Thyroid gland (tissue), 4 donors: ENCODE measurements around the gene ICE1.

Experiments used
- POLR2A ChIP-seq, 2 donors: fragments of 450-650 bp; IDR thresholded peaks; one replicate each; pipeline ENCODE4 v1.6.1; 2017; ENCODE audit warnings: antibody characterized with exemption in 2 of 2, mild to moderate bottlenecking in 2 of 2, moderate library complexity in 1 of 2
- TF ChIP-seq, protein P1 (sequence below), 6 experiments: fragments of 200-600 bp in 3 of 6; fragments of 450-650 bp in 3 of 6; sonication (generic) in 3 of 6; IDR thresholded peaks; one replicate each; pipeline ENCODE4 v1.5.1; 2016 to 2019; ENCODE audit warnings: antibody characterized with exemption in 6 of 6, mild to moderate bottlenecking in 2 of 6, inconsistent platforms in 1 of 6, moderate library complexity in 1 of 6

DNA sequence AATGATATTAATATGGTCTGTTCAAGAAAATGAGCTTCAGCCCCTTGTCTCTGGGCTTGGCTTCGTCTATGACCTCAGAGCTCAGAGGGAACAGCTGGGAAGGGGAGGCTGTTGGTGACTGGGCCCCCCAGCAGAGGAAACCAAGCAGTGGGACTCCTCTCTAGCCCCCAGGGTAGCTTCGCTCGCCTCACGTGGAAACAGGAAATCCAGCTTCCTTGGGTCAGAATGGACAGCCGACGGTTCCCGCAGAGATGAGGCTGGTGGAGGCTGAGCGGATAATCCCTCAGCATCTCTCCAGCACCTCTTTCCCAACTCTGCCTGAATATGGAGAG is 37.2 kb upstream of the ICE1 start:
- TF ChIP-seq, protein P1, sequence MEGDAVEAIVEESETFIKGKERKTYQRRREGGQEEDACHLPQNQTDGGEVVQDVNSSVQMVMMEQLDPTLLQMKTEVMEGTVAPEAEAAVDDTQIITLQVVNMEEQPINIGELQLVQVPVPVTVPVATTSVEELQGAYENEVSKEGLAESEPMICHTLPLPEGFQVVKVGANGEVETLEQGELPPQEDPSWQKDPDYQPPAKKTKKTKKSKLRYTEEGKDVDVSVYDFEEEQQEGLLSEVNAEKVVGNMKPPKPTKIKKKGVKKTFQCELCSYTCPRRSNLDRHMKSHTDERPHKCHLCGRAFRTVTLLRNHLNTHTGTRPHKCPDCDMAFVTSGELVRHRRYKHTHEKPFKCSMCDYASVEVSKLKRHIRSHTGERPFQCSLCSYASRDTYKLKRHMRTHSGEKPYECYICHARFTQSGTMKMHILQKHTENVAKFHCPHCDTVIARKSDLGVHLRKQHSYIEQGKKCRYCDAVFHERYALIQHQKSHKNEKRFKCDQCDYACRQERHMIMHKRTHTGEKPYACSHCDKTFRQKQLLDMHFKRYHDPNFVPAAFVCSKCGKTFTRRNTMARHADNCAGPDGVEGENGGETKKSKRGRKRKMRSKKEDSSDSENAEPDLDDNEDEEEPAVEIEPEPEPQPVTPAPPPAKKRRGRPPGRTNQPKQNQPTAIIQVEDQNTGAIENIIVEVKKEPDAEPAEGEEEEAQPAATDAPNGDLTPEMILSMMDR (IDR thresholded peaks at IDR 0.05), result no peak
- TF ChIP-seq POLR2A (IDR thresholded peaks at IDR 0.05), result no peak
